ENCODE data around the gene ADAM19. TPM values are rescaled to one million over a fixed set of nuclear protein-coding genes. Genes with fewer than 3 reads are reported as not detected.

The ADAM19 gene
- polyA plus RNA-seq, 1 donor from 2014 or later: 9.9 TPM

GRCh38 chr5:157563929-157564716, 11.5 kb downstream of the ADAM19 start:
- H4K20me1 ChIP-seq (ENCODE audit: insufficient read depth): no peaks in the 10 kb centered on the region
- H3K79me2 ChIP-seq (replicated peaks; ENCODE audit: insufficient read depth, low read length): no peaks in the 10 kb centered on the region
- no peaks in the 10 kb centered on the region for H3K9me3 ChIP-seq (ENCODE audit: low read length)
- H3K36me3 ChIP-seq (ENCODE audit: insufficient read depth, low read length): no peaks in the 10 kb centered on the region
- H3K9ac ChIP-seq (ENCODE audit: low read length): no peak overlapping the region
- no peak overlapping the region for H2AFZ ChIP-seq (ENCODE audit: low read depth, low read length)
- H3F3A ChIP-seq (ENCODE audit: insufficient read depth, low read length, poor library complexity, severe bottlenecking): no peaks in the 10 kb centered on the region
- no peaks in the 10 kb centered on the region for H3K9me2 ChIP-seq (ENCODE audit: insufficient read depth, low read length)
- H3K27me3 ChIP-seq (ENCODE audit: insufficient read depth, low read depth, low read length): no peaks in the 10 kb centered on the region
- TF ChIP-seq EZH2 (IDR thresholded peaks at IDR 0.05; ENCODE audit: borderline replicate concordance, insufficient read depth, low read length, poor library complexity, severe bottlenecking) (no peak), POLR2AphosphoS5 (IDR thresholded peaks at IDR 0.05) (no peak), SMC3 (conservative IDR thresholded peaks at IDR 0.05; ENCODE audit: poor library complexity) (no peak), CTCF (IDR thresholded peaks at IDR 0.05; ENCODE audit: poor library complexity, severe bottlenecking) (no peak), RAD21 (conservative IDR thresholded peaks at IDR 0.05) (no peak), REST (IDR thresholded peaks at IDR 0.05; ENCODE audit: borderline replicate concordance) (no peak), MXI1 (conservative IDR thresholded peaks at IDR 0.05; ENCODE audit: poor library complexity, severe bottlenecking) (no peak), EP300 (conservative IDR thresholded peaks at IDR 0.05; ENCODE audit: poor library complexity, severe bottlenecking) (no peak), TAF1 (IDR thresholded peaks at IDR 0.05; ENCODE audit: low read depth) (no peak)
- no peak overlapping the region for H3K4me2 ChIP-seq (ENCODE audit: low read length)
- no peak overlapping the region for H3K27ac ChIP-seq (ENCODE audit: low read length)
- H3K4me3 ChIP-seq (ENCODE audit: low read length): no peak overlapping the region

GRCh38 chr5:157563373-157563928, 12.1 kb downstream of the ADAM19 start:
- Histone ChIP-seq H3K4me2 (ENCODE audit: low read length) (no peak overlapping the region), H3K9ac (ENCODE audit: low read length) (no peak overlapping the region), H3K9me2 (ENCODE audit: insufficient read depth, low read length) (no peaks in the 10 kb centered on the region), H3F3A (ENCODE audit: insufficient read depth, low read length, poor library complexity, severe bottlenecking) (no peaks in the 10 kb centered on the region), H3K27ac (ENCODE audit: low read length) (no peak overlapping the region), H4K20me1 (ENCODE audit: insufficient read depth) (no peaks in the 10 kb centered on the region), H3K27me3 (ENCODE audit: insufficient read depth, low read depth, low read length) (no peaks in the 10 kb centered on the region), H3K79me2 (replicated peaks; ENCODE audit: insufficient read depth, low read length) (no peaks in the 10 kb centered on the region), H3K9me3 (ENCODE audit: low read length) (no peaks in the 10 kb centered on the region), H2AFZ (ENCODE audit: low read depth, low read length) (no peak overlapping the region), H3K36me3 (ENCODE audit: insufficient read depth, low read length) (no peaks in the 10 kb centered on the region), H3K4me3 (ENCODE audit: low read length) (no peak overlapping the region)
- TF ChIP-seq EP300 (conservative IDR thresholded peaks at IDR 0.05; ENCODE audit: poor library complexity, severe bottlenecking) (no peak), RAD21 (conservative IDR thresholded peaks at IDR 0.05) (no peak), MXI1 (conservative IDR thresholded peaks at IDR 0.05; ENCODE audit: poor library complexity, severe bottlenecking) (no peak), POLR2AphosphoS5 (IDR thresholded peaks at IDR 0.05) (no peak), REST (IDR thresholded peaks at IDR 0.05; ENCODE audit: borderline replicate concordance) (no peak), TAF1 (IDR thresholded peaks at IDR 0.05; ENCODE audit: low read depth) (no peak), CTCF (IDR thresholded peaks at IDR 0.05; ENCODE audit: poor library complexity, severe bottlenecking) (no peak), EZH2 (IDR thresholded peaks at IDR 0.05; ENCODE audit: borderline replicate concordance, insufficient read depth, low read length, poor library complexity, severe bottlenecking) (no peak), SMC3 (conservative IDR thresholded peaks at IDR 0.05; ENCODE audit: poor library complexity) (no peak)
